HL-60 (cell line): ENCODE data around the gene CAMSAP1.

Experiments
- CTCF ChIP-seq: IDR thresholded peaks from one replicate; pipeline ENCODE4 v1.5.1; 2011; ENCODE audit warnings: low read length, control low read depth, inconsistent platforms; ENCODE audit not compliant: insufficient read depth
- GABPA ChIP-seq: IDR thresholded peaks from 2 replicates; pipeline ENCODE4 v1.6.1; 2012; ENCODE audit warnings: low read depth
- POLR2AphosphoS5 ChIP-seq: IDR thresholded peaks from 2 replicates; pipeline ENCODE4 v1.6.1; 2012; ENCODE audit warnings: low read depth
- TF ChIP-seq, protein P1 (sequence below): IDR thresholded peaks from 2 replicates; pipeline ENCODE4 v1.6.1; 2012; ENCODE audit warnings: low read depth; ENCODE audit not compliant: insufficient replicate concordance

GRCh38 chr9:135809166-135809565 lies 98.2 kb downstream of the CAMSAP1 start:
- TF ChIP-seq CTCF, result no peak
- TF ChIP-seq, protein P1, sequence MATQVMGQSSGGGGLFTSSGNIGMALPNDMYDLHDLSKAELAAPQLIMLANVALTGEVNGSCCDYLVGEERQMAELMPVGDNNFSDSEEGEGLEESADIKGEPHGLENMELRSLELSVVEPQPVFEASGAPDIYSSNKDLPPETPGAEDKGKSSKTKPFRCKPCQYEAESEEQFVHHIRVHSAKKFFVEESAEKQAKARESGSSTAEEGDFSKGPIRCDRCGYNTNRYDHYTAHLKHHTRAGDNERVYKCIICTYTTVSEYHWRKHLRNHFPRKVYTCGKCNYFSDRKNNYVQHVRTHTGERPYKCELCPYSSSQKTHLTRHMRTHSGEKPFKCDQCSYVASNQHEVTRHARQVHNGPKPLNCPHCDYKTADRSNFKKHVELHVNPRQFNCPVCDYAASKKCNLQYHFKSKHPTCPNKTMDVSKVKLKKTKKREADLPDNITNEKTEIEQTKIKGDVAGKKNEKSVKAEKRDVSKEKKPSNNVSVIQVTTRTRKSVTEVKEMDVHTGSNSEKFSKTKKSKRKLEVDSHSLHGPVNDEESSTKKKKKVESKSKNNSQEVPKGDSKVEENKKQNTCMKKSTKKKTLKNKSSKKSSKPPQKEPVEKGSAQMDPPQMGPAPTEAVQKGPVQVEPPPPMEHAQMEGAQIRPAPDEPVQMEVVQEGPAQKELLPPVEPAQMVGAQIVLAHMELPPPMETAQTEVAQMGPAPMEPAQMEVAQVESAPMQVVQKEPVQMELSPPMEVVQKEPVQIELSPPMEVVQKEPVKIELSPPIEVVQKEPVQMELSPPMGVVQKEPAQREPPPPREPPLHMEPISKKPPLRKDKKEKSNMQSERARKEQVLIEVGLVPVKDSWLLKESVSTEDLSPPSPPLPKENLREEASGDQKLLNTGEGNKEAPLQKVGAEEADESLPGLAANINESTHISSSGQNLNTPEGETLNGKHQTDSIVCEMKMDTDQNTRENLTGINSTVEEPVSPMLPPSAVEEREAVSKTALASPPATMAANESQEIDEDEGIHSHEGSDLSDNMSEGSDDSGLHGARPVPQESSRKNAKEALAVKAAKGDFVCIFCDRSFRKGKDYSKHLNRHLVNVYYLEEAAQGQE, result no peak
- TF ChIP-seq POLR2AphosphoS5, result no peak
- TF ChIP-seq GABPA, result no peak
